Naive B cell (primary cell): ENCODE data around the gene GPR156. TPM values are rescaled to one million over a fixed set of nuclear protein-coding genes. Genes with fewer than 3 reads are reported as not detected.

Experiments used
- ATAC-seq, 2 donors: fragments of 150-1000 bp; cut with Tn5 transposase; 2 replicates each; pipeline ENCODE4 v1.10.0; 2021; ENCODE audit warnings: low read depth in 2 of 2, mild to moderate bottlenecking in 2 of 2, moderate library complexity in 2 of 2
- DNase-seq: peaks from one replicate; pipeline ENCODE4 v3.0.0; 2022
- H3K27ac Mint-ChIP-seq, 6 donors: one replicate each; pipeline ENCODE4 v1.8.0; 2020 to 2022; ENCODE audit warnings: mild to moderate bottlenecking in 6 of 6, mixed read lengths in 6 of 6, moderate library complexity in 5 of 6, inconsistent platforms in 2 of 6
- H3K27me3 Mint-ChIP-seq, 3 donors: one replicate each; pipeline ENCODE4 v1.8.0; 2021 to 2022; ENCODE audit warnings: mixed read lengths in 3 of 3, mild to moderate bottlenecking in 1 of 3
- H3K36me3 Mint-ChIP-seq, 2 donors: one replicate each; pipeline ENCODE4 v1.8.0; 2020 to 2022; ENCODE audit warnings: mixed read lengths in 2 of 2, inconsistent platforms in 1 of 2, mild to moderate bottlenecking in 1 of 2
- H3K4me1 Mint-ChIP-seq, 3 donors: one replicate each; pipeline ENCODE4 v1.8.0; 2020 to 2022; ENCODE audit warnings: mixed read lengths in 3 of 3, inconsistent platforms in 1 of 3, mild to moderate bottlenecking in 1 of 3, moderate library complexity in 1 of 3
- H3K4me3 Mint-ChIP-seq, 8 donors: one replicate each; pipeline ENCODE4 v1.8.0; 2020 to 2022; ENCODE audit warnings: mild to moderate bottlenecking in 8 of 8, mixed read lengths in 8 of 8, moderate library complexity in 8 of 8, inconsistent platforms in 2 of 8
- H3K9me3 Mint-ChIP-seq, 7 donors: one replicate each; pipeline ENCODE4 v1.8.0; 2020 to 2022; ENCODE audit warnings: mixed read lengths in 7 of 7, mild to moderate bottlenecking in 5 of 7, inconsistent platforms in 2 of 7, moderate library complexity in 1 of 7
- polyA plus RNA-seq, 6 donors: library from polyadenylated mRNA; unstranded; fragments of 300-500 nt; fragmentation: Illumina TruSeq; gene quantifications; one replicate each; pipeline ENCODE4 v1.2.3, GENCODE V29; 2021; ENCODE audit warnings: low read depth in 6 of 6

Gene GPR156
- polyA plus RNA-seq, 6 donors from 2014 or later: not detected

DNA sequence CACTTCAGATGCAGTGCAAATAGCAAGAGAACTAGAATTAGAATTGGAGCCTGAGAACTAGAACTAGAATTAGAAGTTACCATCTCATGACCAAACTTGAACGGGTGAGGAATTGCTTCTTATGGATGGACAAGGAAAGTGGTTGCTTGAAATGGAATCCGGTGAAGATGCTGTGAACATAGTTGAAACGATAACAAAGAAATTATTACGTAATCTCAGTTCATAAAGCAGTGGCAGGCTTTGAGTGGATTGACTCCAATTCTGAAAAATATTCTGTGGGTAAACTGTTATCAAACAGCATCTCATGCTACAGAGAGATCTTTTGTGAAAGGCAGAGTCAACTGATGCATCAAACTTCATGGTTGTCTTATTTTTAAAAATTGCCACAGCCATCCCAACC lies 142.8 kb downstream of the GPR156 start:
- Mint-ChIP-seq H3K4me3 (no peak overlapping the region), H3K4me1 (peaks cover 0 to 2% (median 0%) of the 10 kb centered on the region in 3 donors), H3K27ac (no peak overlapping the region), H3K36me3 (no peaks in the 10 kb centered on the region), H3K27me3 (peaks cover 0 to 2% (median 0%) of the 10 kb centered on the region in 3 donors), H3K9me3 (no peaks in the 10 kb centered on the region)
- ATAC-seq (no peak), DNase-seq (no peak)

DNA sequence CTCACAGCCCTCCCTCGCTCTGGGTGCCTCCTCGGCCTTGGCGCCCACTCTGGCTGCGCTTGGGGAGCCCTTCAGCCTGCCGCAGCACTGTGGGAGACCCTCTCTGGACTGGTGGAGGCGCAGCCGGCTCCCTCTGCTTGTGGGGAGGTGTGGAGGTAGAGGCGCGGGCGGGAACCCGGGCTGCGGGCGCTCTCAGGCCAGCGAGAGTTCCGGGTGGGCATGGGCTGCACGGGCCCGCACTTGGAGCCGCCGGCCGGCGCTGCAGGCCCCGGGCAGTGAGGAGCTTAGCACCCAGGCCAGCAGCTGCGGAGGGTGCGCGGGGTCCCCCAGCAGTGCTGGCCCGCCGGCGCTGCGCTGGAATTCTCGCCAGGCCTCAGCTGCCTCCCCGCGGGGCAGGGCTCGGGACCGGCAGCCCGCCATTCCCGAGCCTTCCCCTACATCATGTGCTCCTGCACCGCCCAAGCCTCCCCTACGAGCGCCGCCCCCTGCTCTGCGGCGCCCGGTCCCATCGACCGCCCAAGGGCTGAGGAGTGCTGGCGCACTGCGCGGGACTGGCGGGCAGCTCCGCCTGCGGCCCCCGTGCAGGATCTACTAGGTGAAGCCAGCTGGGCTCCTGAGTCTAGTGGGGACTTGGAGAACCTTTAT lies 144.8 kb downstream of the GPR156 start:
- ATAC-seq (no peak), DNase-seq (no peak)
- Mint-ChIP-seq H3K27me3 (no peaks in the 10 kb centered on the region), H3K9me3 (no peaks in the 10 kb centered on the region), H3K4me1 (no peaks in the 10 kb centered on the region), H3K4me3 (no peak overlapping the region), H3K27ac (no peak overlapping the region), H3K36me3 (no peaks in the 10 kb centered on the region)

DNA sequence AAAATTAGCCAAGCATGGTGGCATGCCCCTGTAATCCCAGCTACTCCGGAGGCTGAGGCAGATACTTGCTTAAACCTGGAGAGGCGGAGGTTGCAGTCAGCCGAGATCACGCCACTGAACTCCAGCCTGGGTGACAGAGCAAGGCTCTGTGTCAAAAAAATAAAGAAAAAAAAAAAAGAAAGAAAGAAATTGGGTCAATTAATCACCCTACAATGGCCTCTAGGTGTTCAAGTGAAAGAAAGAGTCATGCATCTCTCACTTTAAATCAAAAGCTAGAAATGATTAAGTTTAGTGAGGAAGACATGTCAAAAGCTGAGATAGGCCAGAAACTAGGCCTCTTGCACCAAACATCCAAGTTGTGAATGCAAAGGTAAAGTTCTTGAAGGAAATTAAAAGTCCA lies 145.9 kb downstream of the GPR156 start:
- Mint-ChIP-seq H3K36me3 (no peaks in the 10 kb centered on the region), H3K27me3 (no peaks in the 10 kb centered on the region), H3K4me3 (no peak overlapping the region)

DNA sequence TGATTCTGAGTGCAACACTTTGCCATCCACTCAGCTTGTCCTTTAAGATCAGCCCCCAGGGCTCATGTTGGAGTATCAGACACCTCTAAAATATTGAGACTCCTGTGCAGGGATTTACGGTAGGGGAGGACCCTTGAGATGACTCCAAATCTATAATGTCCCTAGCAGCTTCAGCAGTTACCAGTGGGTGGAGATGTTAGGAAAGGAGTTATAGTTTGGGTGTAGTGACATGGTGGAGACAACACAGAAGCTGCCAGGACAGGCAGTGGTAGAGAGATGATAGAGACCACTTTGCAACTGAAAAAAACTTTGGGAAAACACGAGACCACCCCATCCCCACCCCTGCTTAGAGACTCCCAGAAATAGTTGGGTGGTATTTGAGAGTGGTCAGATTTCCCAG lies 147.5 kb downstream of the GPR156 start:
- no peaks in the 10 kb centered on the region for H3K36me3 Mint-ChIP-seq
- peaks cover 0 to under 1% (median 0%) of the 10 kb centered on the region in 7 donors for H3K9me3 Mint-ChIP-seq
- ATAC-seq (no peak), DNase-seq (no peak)
- H3K4me3 Mint-ChIP-seq: no peak overlapping the region
- H3K4me1 Mint-ChIP-seq: no peaks in the 10 kb centered on the region
- peaks cover 0 to 2% (median 0%) of the 10 kb centered on the region in 3 donors for H3K27me3 Mint-ChIP-seq
- H3K27ac Mint-ChIP-seq: peak overlapping the region in 1 of 6 donors; percentile 51

More for the DNA sequence above, 145.9 kb downstream of the GPR156 start:
- Mint-ChIP-seq H3K4me1 (no peaks in the 10 kb centered on the region), H3K27ac (no peak overlapping the region), H3K9me3 (no peaks in the 10 kb centered on the region)
- DNase-seq (no peak), ATAC-seq (no peak)

DNA sequence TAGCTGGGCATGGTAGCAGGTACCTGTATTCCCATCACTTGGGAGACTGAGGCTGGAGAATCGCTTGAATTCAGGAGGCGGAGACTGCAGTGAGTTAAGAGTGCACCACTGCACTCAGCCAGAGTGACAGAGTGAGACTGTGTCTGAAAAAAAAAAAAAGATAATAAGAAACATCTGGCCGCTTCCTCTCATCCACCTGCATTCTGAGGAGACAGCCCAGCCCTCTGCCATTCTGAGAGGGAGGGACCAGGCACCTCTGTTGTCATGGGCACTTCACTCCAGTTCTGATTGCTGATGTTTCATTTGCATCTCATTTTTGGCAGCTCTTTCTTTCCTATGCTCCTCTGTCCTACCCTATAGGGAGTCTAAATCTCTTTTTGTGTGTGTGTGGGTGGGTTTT lies 154.4 kb downstream of the GPR156 start:
- Mint-ChIP-seq H3K27ac (peak overlapping the region in 1 of 6 donors; percentile 8), H3K27me3 (peaks cover 0 to 8% (median 0%) of the 10 kb centered on the region in 3 donors), H3K9me3 (peaks cover 0 to 4% (median 0%) of the 10 kb centered on the region in 7 donors), H3K4me3 (no peak overlapping the region), H3K36me3 (peaks cover 0 to 4% of the 10 kb centered on the region in 2 donors), H3K4me1 (no peaks in the 10 kb centered on the region)
- no peak for ATAC-seq
- DNase-seq: no peak

DNA sequence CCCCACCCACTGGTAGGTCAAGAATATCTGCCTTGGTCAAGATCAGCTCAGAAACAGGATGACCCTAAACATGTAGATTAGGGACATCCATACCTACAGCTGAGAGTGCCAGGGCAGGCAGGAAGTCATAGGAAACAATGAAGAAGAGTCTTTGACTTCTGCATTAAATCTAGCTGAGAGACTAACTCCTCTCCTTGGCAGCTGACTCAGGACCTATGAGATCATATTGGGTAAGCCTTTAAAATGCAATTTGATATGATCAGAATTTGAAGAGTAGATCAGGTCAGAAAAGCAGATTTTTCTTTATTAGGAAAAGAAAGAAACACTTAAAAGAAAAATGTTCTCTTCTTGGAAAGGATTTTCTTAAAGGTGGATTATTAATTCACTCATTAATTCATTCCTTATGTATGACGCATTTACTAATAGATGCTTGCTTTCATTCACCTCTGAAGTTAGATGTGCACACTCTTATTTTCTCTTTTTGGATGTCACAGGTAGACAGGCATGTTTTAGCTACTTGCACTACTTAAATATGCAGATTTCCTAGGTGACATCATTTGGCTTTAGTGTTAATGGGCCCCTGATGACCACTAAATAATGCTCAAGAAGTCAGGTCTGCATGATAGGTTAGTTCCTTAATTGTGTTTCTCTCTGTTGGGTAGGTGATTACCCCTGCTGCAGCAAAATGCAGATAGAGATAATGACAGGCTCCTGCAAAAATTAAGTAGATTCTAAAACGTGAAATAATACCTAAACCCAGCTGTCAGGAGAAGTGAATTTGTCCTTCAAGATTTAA lies 155.1 kb downstream of the GPR156 start:
- Mint-ChIP-seq H3K27me3 (peaks cover 0 to 8% (median 0%) of the 10 kb centered on the region in 3 donors), H3K27ac (no peak overlapping the region), H3K9me3 (peaks cover 0 to 4% (median 0%) of the 10 kb centered on the region in 7 donors), H3K36me3 (peaks cover 0 to 4% of the 10 kb centered on the region in 2 donors), H3K4me1 (no peaks in the 10 kb centered on the region), H3K4me3 (no peak overlapping the region)
- no peak for ATAC-seq
- DNase-seq: no peak

DNA sequence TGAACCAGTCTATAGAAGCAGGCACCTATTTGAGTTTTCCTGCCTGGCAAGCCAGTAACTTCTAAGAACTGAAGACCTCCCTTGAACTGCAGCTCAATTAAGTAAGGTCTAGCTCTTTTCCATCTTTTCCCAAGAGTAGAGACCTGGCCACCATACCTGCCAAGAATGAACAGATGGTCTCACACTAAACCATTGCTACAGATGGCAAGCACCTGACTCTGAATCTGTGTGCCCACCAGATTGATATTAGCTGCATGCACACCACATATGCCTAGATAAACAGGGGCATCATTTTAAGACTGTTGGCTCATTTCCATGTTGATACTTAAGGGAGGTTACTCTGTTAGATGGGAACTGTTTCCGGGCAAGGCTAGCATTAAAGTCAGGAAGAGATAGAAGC lies 156.0 kb downstream of the GPR156 start:
- peaks cover 0 to 4% of the 10 kb centered on the region in 2 donors for H3K36me3 Mint-ChIP-seq
- H3K27ac Mint-ChIP-seq: peak overlapping the region in 1 of 6 donors; percentile 25
- H3K27me3 Mint-ChIP-seq: peaks cover 0 to 8% (median 0%) of the 10 kb centered on the region in 3 donors
- ATAC-seq: no peak
- H3K9me3 Mint-ChIP-seq: peaks cover 0 to 4% (median 0%) of the 10 kb centered on the region in 7 donors
- no peaks in the 10 kb centered on the region for H3K4me1 Mint-ChIP-seq
- no peak overlapping the region for H3K4me3 Mint-ChIP-seq
- DNase-seq: no peak

DNA sequence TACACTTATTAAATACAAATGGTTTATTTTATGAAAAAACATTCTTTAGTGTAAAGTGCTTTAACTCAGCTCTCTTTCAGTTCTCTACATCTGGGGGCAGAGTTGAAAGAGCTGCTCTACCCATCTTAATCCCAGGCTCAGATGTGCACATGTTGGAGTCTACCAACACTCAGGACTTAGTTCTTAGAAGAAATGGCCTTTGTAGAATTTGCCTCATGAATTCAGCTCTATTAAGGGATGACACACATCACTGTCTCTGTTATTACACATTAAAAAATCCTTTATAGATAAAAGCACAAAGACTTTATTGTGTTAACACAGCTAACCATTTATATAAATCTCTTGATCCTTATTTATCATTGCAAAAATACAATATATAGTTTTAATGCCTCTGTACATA lies 159.0 kb downstream of the GPR156 start:
- H3K4me1 Mint-ChIP-seq: no peaks in the 10 kb centered on the region
- ATAC-seq: no peak

DNA sequence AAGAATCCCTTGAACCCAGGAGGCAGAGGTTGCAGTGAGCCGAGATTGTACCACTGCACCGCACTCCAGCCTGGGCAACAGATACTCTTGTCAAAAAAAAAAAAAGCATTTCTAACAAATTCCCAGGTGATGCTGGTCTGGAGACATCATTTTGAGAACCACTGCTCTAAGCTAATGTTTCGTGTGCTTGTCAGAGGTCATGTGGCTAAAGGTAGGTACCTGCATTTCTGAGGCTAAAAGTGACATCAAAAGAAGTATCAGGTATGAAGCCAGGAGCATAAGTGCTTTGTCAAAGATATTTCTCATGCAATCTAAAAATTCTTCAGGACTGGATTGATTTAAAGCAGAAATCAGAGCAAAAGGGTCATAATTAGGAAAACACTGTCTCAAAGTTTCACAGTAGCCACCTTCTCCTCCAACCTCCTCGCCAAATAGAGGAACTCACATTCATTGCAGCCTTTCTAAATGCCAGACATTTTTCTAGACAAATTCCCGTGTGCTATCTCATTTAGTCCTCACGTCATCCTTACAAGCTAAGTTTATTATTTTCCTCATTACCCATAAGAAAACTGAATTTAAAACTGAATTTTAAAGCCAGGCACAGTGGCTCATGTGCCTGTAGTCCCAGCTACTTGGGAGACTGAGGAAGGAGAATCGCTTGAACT lies 165.0 kb downstream of the GPR156 start:
- Mint-ChIP-seq H3K27me3 (peaks cover 0 to 6% (median 5%) of the 10 kb centered on the region in 3 donors), H3K9me3 (peaks cover 4 to 34% (median 17%) of the 10 kb centered on the region in 7 donors), H3K27ac (peak overlapping the region in 1 of 6 donors; percentile 18), H3K4me3 (no peak overlapping the region), H3K4me1 (no peaks in the 10 kb centered on the region), H3K36me3 (peaks cover 4 to 13% of the 10 kb centered on the region in 2 donors)
- ATAC-seq: no peak
- no peak for DNase-seq

More for the DNA sequence above, 159.0 kb downstream of the GPR156 start:
- DNase-seq: no peak
- Mint-ChIP-seq H3K27ac (no peak overlapping the region), H3K27me3 (no peaks in the 10 kb centered on the region), H3K36me3 (no peaks in the 10 kb centered on the region), H3K4me3 (no peak overlapping the region), H3K9me3 (peaks cover 0 to 12% (median 5%) of the 10 kb centered on the region in 7 donors)

Other genes with a start within 250 kb of the GPR156 start
- gene GSK3B, start 190.8 kb downstream of the GPR156 start, polyA plus RNA-seq: 10 to 100 TPM; 11.3 to 26.1 (median 14.9) TPM
- gene LRRC58, start 64.1 kb upstream of the GPR156 start, polyA plus RNA-seq: 10 to 100 TPM in 1 of 6 donors, 1 to 10 TPM in 5; 5.9 to 10.4 (median 9.0) TPM
- 1 to 10 TPM in 1 of 6 donors, under 1 TPM in 2, not detected in 3; 0.29 to 1.3 (median 0.92) TPM for gene FSTL1, start 165.8 kb upstream of the GPR156 start, polyA plus RNA-seq